Type B pancreatic cell (in vitro differentiated cells): ENCODE data around the gene HVCN1. TPM values are rescaled to one million over a fixed set of nuclear protein-coding genes. Genes with fewer than 3 reads are reported as not detected.
A peak's percentile ranks its signal among the peaks of the same experiment; 100 is the strongest.

Experiments used
- DNase-seq: peaks from one replicate; pipeline ENCODE4 v3.0.0; 2021; ENCODE audit warnings: mixed read lengths; ENCODE audit not compliant: unreplicated experiment; ENCODE audit errors: extremely low spot score
- H3K27ac Mint-ChIP-seq: 2 replicates; pipeline ENCODE4 v1.8.0; 2021; ENCODE audit warnings: mild to moderate bottlenecking, mixed read lengths
- H3K27me3 Mint-ChIP-seq: 2 replicates; pipeline ENCODE4 v1.8.0; 2021; ENCODE audit warnings: mixed read lengths
- H3K36me3 Mint-ChIP-seq: 2 replicates; pipeline ENCODE4 v1.8.0; 2021; ENCODE audit warnings: mixed read lengths
- H3K4me1 Mint-ChIP-seq: one replicate; pipeline ENCODE4 v1.8.0; 2021; ENCODE audit warnings: mixed read lengths; ENCODE audit not compliant: unreplicated experiment
- H3K4me3 Mint-ChIP-seq: 2 replicates; pipeline ENCODE4 v1.8.0; 2021; ENCODE audit warnings: mild to moderate bottlenecking, mixed read lengths
- H3K9me3 Mint-ChIP-seq: 2 replicates; pipeline ENCODE4 v1.8.0; 2021; ENCODE audit warnings: mixed read lengths
- CTCF ChIP-seq: fragments of 200-600 bp; sonication (generic); conservative IDR thresholded peaks from 2 replicates; pipeline ENCODE4 v1.5.0; 2021; ENCODE audit warnings: antibody characterized with exemption, mild to moderate bottlenecking
- total RNA-seq: library from RNA; stranded (reverse); gene quantifications from 2 replicates; pipeline ENCODE4 v1.2.1, GENCODE V29; 2021; ENCODE audit warnings: low replicate concordance

Gene HVCN1
- total RNA-seq, 1 donor from 2014 or later = 3.1 TPM

- H3K27ac Mint-ChIP-seq = peak overlapping the region; percentile 70
- H3K27me3 Mint-ChIP-seq = peaks cover 42% of the 10 kb centered on the region
- no peak for DNase-seq
- H3K4me3 Mint-ChIP-seq = peak overlapping the region; percentile 92
- H3K9me3 Mint-ChIP-seq = no peaks in the 10 kb centered on the region
- peaks cover 14% of the 10 kb centered on the region for H3K4me1 Mint-ChIP-seq
- no peaks in the 10 kb centered on the region for H3K36me3 Mint-ChIP-seq
- TF ChIP-seq CTCF = no peak
Measured at GRCh38 chr12:110690127-110690430, 1.2 kb upstream of the HVCN1 start.

- H3K4me1 Mint-ChIP-seq = peaks cover 14% of the 10 kb centered on the region
- H3K4me3 Mint-ChIP-seq = peak overlapping the region; percentile 92
- H3K27me3 Mint-ChIP-seq = peaks cover 42% of the 10 kb centered on the region
- DNase-seq = no peak
- H3K36me3 Mint-ChIP-seq = no peaks in the 10 kb centered on the region
- H3K9me3 Mint-ChIP-seq = no peaks in the 10 kb centered on the region
- H3K27ac Mint-ChIP-seq = peak overlapping the region; percentile 70
- TF ChIP-seq CTCF = no peak
Measured at GRCh38 chr12:110689281-110690126, 589 bp upstream of the HVCN1 start.

GRCh38 chr12:110687396-110688169 is 1.3 kb downstream of the HVCN1 start:
- TF ChIP-seq CTCF = no peak
- Mint-ChIP-seq H3K27ac (no peak overlapping the region), H3K4me3 (peak overlapping the region; percentile 80), H3K27me3 (peaks cover 42% of the 10 kb centered on the region), H3K36me3 (no peaks in the 10 kb centered on the region), H3K9me3 (no peaks in the 10 kb centered on the region), H3K4me1 (peaks cover 14% of the 10 kb centered on the region)
- DNase-seq = no peak

- DNase-seq = no peak
- H3K9me3 Mint-ChIP-seq = no peaks in the 10 kb centered on the region
- no peak for TF ChIP-seq CTCF
- peaks cover 39% of the 10 kb centered on the region for H3K27me3 Mint-ChIP-seq
- peak overlapping the region; percentile 80 for H3K4me3 Mint-ChIP-seq
- H3K4me1 Mint-ChIP-seq = peaks cover 14% of the 10 kb centered on the region
- H3K36me3 Mint-ChIP-seq = no peaks in the 10 kb centered on the region
- H3K27ac Mint-ChIP-seq = no peak overlapping the region
Measured at GRCh38 chr12:110686294-110686903, 2.5 kb downstream of the HVCN1 start.

- no peaks in the 10 kb centered on the region for H3K9me3 Mint-ChIP-seq
- no peak for TF ChIP-seq CTCF
- peaks cover 5% of the 10 kb centered on the region for H3K4me1 Mint-ChIP-seq
- peaks cover 30% of the 10 kb centered on the region for H3K27me3 Mint-ChIP-seq
- no peaks in the 10 kb centered on the region for H3K36me3 Mint-ChIP-seq
- no peak overlapping the region for H3K4me3 Mint-ChIP-seq
- DNase-seq = no peak
- no peak overlapping the region for H3K27ac Mint-ChIP-seq
Measured at GRCh38 chr12:110684312-110684836, 4.5 kb downstream of the HVCN1 start.
